Activated B cell treated with CpG ODN at 0.5 μM for 24 hours (primary cell): ENCODE data around the gene FOXK1. TPM values are rescaled to one million over a fixed set of nuclear protein-coding genes. Genes with fewer than 3 reads are reported as not detected.

Experiments
- ATAC-seq: fragments of 200-7000 bp; cut with Tn5 transposase; one replicate; pipeline ENCODE4 v1.10.0; 2021; ENCODE audit warnings: low read depth, mild to moderate bottlenecking, moderate library complexity
- CTCF ChIA-PET: fragments of 350-600 bp; sonication (Branson Sonifier 250); formaldehyde crosslinking; loops from one replicate; lab custom pipeline; 2021; ENCODE audit warnings: antibody characterized with exemption; lab: Charles Lee
- POLR2A ChIA-PET: fragments of 350-600 bp; sonication (Branson Sonifier 250); formaldehyde crosslinking; loops from one replicate; lab custom pipeline; 2021; ENCODE audit warnings: antibody characterized with exemption; lab: Charles Lee
- DNase-seq: peaks from one replicate; pipeline ENCODE4 v3.0.0; 2022
- H3K27ac Mint-ChIP-seq: one replicate; pipeline ENCODE4 v1.8.0; 2020; ENCODE audit warnings: mixed read lengths
- H3K27me3 Mint-ChIP-seq: one replicate; pipeline ENCODE4 v1.8.0; 2021; ENCODE audit warnings: mixed read lengths
- H3K36me3 Mint-ChIP-seq: one replicate; pipeline ENCODE4 v1.8.0; 2021; ENCODE audit warnings: low read depth, mixed read lengths
- H3K4me1 Mint-ChIP-seq: one replicate; pipeline ENCODE4 v1.8.0; 2021; ENCODE audit warnings: mixed read lengths
- H3K4me3 Mint-ChIP-seq: one replicate; pipeline ENCODE4 v1.8.0; 2020; ENCODE audit warnings: mild to moderate bottlenecking, mixed read lengths
- H3K9me3 Mint-ChIP-seq: one replicate; pipeline ENCODE4 v1.8.0; 2020; ENCODE audit warnings: mixed read lengths
- intact Hi-C: fragments of 100-400 bp; cut with micrococcal nuclease; formaldehyde crosslinking; loops from one replicate; pipeline ENCODE4 v1.15.1; 2024
- total RNA-seq: library from RNA; stranded (reverse); gene quantifications from 2 replicates; pipeline ENCODE4 v1.2.3, GENCODE V29; 2022
- TF ChIP-seq, protein P1 (sequence below): fragments of 200-600 bp; IDR thresholded peaks from one replicate; pipeline ENCODE4 v1.8.0; 2022; ENCODE audit warnings: antibody characterized with exemption, mild to moderate bottlenecking

Gene FOXK1
- total RNA-seq, 1 donor from 2014 or later, result 42.7 TPM

DNA sequence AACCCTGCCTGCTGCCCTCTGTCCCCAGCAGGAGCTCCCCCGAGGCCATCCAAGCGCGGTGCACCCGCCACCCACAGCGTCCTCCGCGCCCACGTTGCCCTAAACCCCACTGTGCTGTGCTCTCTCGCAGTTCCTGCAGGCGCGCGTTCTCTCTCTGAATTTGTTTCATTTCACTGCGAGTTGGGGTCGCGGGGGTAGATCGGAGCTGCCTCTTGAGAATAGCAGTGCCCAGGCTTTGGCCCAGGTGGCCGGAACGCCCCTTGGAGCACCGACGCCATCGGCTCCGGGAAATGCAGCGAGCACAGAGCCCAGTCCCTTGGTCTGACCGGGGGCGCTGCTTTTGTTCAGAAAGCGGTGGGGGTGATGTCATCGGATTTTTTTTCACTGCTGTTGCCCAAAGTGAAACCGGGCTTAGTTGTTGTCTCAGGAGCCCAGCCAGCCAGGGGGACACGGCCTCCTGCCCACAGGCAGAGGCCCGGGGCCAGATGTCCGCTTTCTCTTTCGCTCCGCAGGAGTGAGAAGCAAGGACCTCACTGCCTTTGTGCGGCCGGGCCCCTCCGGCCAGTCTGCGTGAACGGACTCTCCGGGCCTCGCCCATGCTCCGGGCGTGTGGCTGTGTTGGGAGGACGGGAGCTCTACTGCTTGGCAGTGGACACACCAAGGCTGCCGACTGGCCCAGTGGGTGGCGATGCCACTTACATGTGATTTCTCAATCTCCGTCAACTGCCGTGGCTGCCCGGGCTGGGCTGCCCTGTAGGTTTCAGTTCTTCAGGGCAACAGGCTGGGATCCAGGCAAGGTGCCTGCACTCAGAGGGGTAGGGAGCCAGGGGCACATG lies 43.1 kb downstream of the FOXK1 start:
- H3K4me1 Mint-ChIP-seq, result peaks cover 52% of the 10 kb centered on the region

DNA sequence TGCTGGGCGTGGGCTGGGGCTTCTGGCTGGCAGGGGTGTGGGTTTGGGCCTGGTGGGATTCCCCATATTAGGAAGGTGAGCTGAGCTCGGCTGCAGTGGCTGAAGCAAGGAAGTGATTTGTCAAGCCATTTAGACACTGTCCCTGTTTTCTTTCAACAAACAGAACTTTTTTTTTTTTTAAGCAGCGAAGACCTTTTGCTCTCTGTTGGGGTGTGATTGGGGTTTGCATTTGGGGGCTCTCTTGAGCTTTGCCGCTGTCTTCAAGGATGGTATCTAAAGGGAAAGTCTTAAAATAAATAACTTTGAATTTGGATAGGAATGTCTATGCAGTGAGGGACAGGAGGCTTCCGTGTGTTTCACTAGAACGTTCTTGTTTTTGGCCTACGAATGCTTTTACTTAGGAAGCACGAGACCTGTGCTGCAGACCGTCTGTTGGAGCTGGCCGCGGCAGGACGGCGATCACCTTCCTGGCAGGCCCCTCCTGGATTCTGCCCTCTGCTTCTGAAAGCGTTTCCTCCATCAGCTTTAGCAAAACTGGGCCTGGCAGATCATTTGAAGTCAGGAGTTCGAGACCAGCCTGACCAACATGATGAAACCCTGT lies 43.9 kb downstream of the FOXK1 start:
- intact Hi-C loops, result loop anchor here (1.0 kb wide), 4 partner anchors 14 to 85 kb away; partner anchors contain the start of gene AP5Z1
- DNase-seq, result no peak
- Mint-ChIP-seq H3K4me1 (peaks cover 47% of the 10 kb centered on the region), H3K4me3 (peak overlapping the region; percentile 90), H3K27ac (peak overlapping the region; percentile 84), H3K36me3 (peaks cover 33% of the 10 kb centered on the region), H3K9me3 (no peaks in the 10 kb centered on the region), H3K27me3 (no peaks in the 10 kb centered on the region)
- ChIA-PET POLR2A (interaction anchor here (0.6 to 2.3 kb wide), 4 partner anchors 19 to 515 kb away, joined by 3 to 21 read pairs (median 4); no protein-coding TSS in a partner anchor), CTCF (interaction anchor here (2.5 kb wide), 1 partner anchor 33 kb away, joined by 6 read pairs; no protein-coding TSS in a partner anchor)
- no peak for ATAC-seq
- TF ChIP-seq, protein P1, sequence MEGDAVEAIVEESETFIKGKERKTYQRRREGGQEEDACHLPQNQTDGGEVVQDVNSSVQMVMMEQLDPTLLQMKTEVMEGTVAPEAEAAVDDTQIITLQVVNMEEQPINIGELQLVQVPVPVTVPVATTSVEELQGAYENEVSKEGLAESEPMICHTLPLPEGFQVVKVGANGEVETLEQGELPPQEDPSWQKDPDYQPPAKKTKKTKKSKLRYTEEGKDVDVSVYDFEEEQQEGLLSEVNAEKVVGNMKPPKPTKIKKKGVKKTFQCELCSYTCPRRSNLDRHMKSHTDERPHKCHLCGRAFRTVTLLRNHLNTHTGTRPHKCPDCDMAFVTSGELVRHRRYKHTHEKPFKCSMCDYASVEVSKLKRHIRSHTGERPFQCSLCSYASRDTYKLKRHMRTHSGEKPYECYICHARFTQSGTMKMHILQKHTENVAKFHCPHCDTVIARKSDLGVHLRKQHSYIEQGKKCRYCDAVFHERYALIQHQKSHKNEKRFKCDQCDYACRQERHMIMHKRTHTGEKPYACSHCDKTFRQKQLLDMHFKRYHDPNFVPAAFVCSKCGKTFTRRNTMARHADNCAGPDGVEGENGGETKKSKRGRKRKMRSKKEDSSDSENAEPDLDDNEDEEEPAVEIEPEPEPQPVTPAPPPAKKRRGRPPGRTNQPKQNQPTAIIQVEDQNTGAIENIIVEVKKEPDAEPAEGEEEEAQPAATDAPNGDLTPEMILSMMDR, result no peak

More for the DNA sequence above, 43.1 kb downstream of the FOXK1 start:
- TF ChIP-seq, protein P1, result no peak
- Mint-ChIP-seq H3K36me3 (peaks cover 29% of the 10 kb centered on the region), H3K4me3 (peak overlapping the region; percentile 90), H3K9me3 (no peaks in the 10 kb centered on the region), H3K27ac (peak overlapping the region; percentile 84), H3K27me3 (no peaks in the 10 kb centered on the region)
- ChIA-PET CTCF (interaction anchor here (1.4 to 2.5 kb wide), 2 partner anchors 12 to 33 kb away, joined by 3 to 6 read pairs; no protein-coding TSS in a partner anchor), POLR2A (interaction anchor here (0.5 to 2.5 kb wide), 7 partner anchors 12 to 1416 kb away, joined by 4 to 21 read pairs (median 9); partner anchors contain the start of gene AP5Z1)
- DNase-seq (peak; percentile 39), ATAC-seq (peak; percentile 76)
- intact Hi-C loops, result loop anchor here (1.0 kb wide), 4 partner anchors 13 to 84 kb away; partner anchors contain the start of gene AP5Z1

DNA sequence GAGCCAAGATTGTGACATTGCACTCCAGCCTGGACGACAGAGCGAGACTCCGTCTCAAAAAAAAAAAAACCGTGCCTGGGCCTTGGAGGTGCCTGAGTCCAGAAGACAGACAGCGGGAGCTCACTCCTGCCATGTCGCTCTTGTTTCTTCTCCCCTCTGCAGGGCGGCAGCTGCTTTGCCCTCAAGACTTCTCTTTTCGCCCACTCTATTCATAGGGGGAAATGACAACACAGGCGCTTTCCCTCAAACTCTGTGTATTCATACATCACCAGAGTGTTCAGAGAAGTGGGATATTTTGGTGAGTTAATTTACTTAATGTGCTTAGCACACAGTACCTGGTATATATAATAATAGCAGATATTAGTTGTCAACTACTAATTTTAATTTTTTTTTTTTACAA lies 44.5 kb downstream of the FOXK1 start:
- peak overlapping the region; percentile 84 for H3K27ac Mint-ChIP-seq
- H3K9me3 Mint-ChIP-seq, result no peaks in the 10 kb centered on the region
- ATAC-seq, result no peak
- CTCF ChIA-PET, result no interaction called here
- no peak for DNase-seq
- intact Hi-C loops, result no loop called here
- TF ChIP-seq, protein P1, result no peak
- H3K4me1 Mint-ChIP-seq, result peaks cover 43% of the 10 kb centered on the region
- H3K27me3 Mint-ChIP-seq, result no peaks in the 10 kb centered on the region
- POLR2A ChIA-PET, result interaction anchor here (0.6 to 1.7 kb wide), 4 partner anchors 32 to 514 kb away, joined by 3 to 4 read pairs (median 3); no protein-coding TSS in a partner anchor
- H3K4me3 Mint-ChIP-seq, result peak overlapping the region; percentile 57
- H3K36me3 Mint-ChIP-seq, result peaks cover 30% of the 10 kb centered on the region

DNA sequence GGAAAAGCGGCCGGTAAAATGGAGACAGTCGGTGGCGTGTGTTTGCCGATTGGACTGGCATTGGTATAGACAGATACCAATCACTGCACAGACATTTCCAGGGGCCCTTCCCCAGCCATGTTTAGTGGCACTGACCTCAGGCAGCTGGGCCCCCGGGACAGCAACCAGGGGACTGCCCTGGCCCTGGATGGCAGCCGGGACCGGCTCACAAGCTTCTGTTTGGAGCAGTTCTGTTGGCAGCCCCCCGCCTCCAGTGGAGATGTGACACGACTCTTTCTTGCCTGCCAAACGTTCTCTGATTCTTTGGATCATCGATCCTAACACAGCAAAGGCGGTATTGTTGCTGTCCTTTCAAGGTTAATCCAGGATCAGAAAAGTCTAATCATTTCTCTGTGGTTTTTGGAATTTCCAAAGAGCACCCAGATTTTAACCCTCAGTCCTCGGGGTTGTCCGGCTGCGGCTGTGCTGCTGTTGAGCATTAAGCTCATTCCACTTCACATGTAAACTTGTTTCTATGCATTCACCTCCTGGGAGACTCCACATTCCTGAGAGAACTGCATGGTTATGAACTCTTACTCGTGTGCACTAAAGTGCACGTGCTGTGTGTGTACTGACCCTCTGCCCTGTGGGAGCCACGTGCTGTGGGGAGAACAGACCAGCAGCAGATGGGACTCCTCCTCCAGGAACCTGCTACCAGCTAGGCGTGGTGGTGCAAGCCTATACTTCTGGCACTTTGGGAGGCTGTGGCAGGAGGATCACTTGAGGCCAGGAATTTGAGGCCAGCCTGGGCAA lies 46.0 kb downstream of the FOXK1 start:
- CTCF ChIA-PET, result no interaction called here

More for the DNA sequence above, 46.0 kb downstream of the FOXK1 start:
- ATAC-seq (no peak), DNase-seq (no peak)
- peaks cover 37% of the 10 kb centered on the region for H3K4me1 Mint-ChIP-seq
- no peaks in the 10 kb centered on the region for H3K9me3 Mint-ChIP-seq
- H3K27ac Mint-ChIP-seq, result no peak overlapping the region
- H3K4me3 Mint-ChIP-seq, result no peak overlapping the region
- no peaks in the 10 kb centered on the region for H3K27me3 Mint-ChIP-seq
- H3K36me3 Mint-ChIP-seq, result peaks cover 37% of the 10 kb centered on the region
- POLR2A ChIA-PET, result no interaction called here
- TF ChIP-seq, protein P1, result no peak
- intact Hi-C loops, result no loop called here
